GM12872 (cell line): Measurements from ENCODE around the gene IL17RB.

Source experiments
- TF ChIP-seq, protein P1 (sequence below): IDR thresholded peaks from 3 replicates; pipeline ENCODE4 v1.5.1; 2011; ENCODE audit warnings: low read depth, mild to moderate bottlenecking, low read length, moderate library complexity; ENCODE audit not compliant: insufficient read depth

Gene IL17RB

DNA sequence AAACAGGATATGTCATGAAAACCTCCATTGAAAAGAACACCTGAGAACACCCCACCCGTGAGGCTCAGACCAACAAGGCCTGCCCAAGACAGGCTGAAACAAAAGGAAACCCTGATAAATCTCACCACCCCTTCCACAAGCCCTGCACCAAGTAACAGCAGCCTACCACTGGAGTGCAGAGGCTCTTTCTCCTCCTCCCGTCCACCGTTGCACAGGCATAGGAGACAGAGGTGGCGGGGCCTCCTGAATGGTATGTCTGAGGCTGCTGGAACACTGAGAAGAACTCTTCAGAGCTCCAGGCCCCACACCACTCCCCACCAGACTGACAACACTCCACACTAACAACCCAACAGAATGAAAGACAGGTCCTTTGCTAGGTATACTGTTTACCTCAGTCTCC, 21.6 kb upstream of the IL17RB start:
- TF ChIP-seq, protein P1, sequence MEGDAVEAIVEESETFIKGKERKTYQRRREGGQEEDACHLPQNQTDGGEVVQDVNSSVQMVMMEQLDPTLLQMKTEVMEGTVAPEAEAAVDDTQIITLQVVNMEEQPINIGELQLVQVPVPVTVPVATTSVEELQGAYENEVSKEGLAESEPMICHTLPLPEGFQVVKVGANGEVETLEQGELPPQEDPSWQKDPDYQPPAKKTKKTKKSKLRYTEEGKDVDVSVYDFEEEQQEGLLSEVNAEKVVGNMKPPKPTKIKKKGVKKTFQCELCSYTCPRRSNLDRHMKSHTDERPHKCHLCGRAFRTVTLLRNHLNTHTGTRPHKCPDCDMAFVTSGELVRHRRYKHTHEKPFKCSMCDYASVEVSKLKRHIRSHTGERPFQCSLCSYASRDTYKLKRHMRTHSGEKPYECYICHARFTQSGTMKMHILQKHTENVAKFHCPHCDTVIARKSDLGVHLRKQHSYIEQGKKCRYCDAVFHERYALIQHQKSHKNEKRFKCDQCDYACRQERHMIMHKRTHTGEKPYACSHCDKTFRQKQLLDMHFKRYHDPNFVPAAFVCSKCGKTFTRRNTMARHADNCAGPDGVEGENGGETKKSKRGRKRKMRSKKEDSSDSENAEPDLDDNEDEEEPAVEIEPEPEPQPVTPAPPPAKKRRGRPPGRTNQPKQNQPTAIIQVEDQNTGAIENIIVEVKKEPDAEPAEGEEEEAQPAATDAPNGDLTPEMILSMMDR: no peak

DNA sequence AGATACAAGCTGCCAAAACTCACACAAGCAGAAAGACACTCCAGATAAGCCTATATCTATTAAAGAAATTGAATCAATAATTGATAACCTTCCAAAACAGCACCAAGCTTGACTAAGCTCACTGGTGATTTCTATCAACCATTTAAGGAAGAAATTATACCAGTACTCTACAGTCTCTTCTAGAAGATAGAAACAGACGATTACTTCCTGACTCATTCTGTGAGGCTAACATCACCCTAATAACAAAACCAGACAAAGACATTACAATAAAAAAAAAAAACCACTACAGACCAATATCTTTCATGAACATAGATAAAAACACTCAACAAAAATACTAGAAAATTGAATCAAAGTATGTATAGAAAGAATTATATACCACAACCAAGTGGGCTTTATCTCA, 20.3 kb upstream of the IL17RB start:
- TF ChIP-seq, protein P1: no peak

DNA sequence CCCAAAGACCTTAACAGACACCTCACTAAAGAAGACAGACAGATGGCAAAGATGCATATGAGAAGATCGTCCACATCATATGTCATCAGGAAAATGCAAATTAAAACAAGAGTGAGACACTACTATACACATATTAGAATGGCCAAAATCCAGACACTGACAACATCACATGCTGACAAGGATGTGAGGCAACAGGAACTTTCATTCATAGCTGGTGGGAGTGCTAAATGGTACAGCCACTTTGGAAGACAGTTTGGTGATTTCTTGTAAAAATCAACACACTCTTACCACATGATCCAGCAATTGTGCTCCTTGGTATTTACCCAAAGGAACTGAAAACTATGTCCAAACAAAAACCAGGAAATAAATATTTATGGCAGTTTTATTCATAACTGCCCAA, 17.8 kb upstream of the IL17RB start:
- TF ChIP-seq, protein P1: no peak

DNA sequence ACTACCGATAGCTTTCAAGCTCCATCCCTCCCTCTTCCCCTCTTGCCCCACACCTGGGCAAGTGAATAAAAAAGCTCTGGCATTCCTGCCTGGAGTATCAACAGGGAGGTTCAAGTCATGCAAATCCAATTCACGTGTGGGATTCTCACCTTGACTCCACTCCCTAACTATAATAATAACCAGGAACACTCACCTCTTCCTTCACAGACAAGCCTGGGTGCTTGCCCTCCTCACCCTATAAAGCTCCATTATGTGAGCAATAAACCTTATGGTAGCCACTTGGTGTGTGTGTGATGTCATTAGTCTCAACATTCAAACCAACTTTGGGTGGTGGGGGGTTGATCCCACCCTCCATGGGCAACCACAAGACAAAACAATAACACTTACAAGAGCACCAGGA, 16.8 kb upstream of the IL17RB start:
- TF ChIP-seq, protein P1: no peak

DNA sequence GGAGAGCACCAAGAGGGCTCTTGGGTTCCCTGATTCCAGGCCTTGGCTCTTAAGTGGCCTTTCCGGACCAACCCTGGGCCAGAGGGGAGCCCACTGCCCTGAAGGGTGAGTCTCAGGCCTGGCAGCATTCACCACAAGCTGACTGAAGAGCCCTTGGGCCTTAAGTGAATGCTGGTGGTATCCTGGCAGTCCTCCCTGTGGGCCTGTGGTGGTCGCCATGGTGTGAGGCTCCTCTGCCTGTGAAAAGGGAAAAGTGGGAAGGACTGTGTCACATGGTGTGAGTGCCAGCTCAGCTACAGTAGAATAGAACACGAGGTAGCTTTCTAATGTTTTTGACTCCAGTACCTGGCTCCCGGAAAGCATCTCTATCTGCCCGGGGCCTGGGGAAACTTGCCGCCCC, 15.4 kb upstream of the IL17RB start:
- TF ChIP-seq, protein P1: no peak

DNA sequence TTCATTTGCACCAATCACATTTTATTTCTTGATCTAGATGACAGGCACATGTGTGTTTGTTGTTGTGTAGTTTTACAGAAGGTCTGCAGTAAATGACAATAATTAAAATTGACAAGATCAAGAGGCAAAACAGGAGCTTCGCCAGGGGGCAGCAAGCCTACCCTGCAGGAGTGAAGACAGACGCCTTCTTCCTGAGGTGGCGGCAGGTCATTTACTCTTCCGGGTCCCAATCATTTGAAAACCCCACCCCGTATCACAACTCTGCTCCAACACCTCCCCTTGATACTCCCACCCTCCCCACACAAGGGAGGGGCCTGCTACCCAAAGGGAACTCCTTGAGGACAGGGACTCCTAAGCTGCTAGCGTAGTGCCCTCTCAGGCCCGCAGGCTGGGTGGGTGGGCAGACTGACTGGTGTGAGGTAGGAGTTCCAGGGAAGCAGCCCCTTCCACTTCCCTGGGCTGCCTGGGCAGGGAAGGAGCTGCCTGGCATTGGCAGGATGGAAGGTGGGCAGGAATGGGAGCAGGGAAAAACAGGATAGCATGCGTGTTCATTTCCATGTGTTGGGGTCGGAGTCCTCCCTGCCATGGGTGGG, 13.2 kb upstream of the IL17RB start:
- TF ChIP-seq, protein P1: no peak

DNA sequence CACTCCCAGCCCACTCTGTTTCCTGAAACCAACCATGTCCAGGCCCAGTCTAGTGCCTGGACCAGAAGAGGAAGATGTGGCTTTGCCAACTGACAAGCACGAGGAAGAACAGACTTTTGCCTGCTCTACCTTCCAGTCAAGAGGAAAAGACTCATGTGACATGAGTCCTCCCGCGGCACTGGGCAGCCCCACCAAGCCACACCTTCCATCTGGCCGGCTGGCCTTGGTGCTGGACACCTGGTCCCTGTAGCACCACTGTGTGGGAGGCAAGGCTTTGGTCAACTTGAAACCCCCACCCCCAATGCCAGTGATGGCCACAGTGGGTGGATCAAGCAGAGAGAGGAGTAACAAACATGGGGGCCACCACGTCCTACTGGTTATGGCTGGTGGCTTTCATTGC, 12.7 kb upstream of the IL17RB start:
- TF ChIP-seq, protein P1: no peak
